Gastrocnemius medialis (tissue), 4 donors: Measurements from ENCODE around the gene CFHR4.

Source experiments
- CTCF ChIP-seq, 5 experiments: fragments of 450-650 bp in 3 of 5; fragments of 200-600 bp in 2 of 5; sonication (generic) in 2 of 5; IDR thresholded peaks in 4 of 5; conservative IDR thresholded peaks in 1 of 5; 1 replicate in 4 of 5; 2 replicates in 1 of 5; pipeline ENCODE4 v1.5.1; 2016 to 2019; ENCODE audit warnings: antibody characterized with exemption in 5 of 5, mild to moderate bottlenecking in 3 of 5, moderate library complexity in 3 of 5
- POLR2A ChIP-seq, 2 donors: fragments of 450-650 bp; IDR thresholded peaks; one replicate each; pipeline ENCODE4 v1.6.1; 2017; ENCODE audit warnings: antibody characterized with exemption in 2 of 2, mild to moderate bottlenecking in 2 of 2, moderate library complexity in 2 of 2

GRCh38 chr1:196875935-196876334 is 11.9 kb upstream of the CFHR4 start:
- TF ChIP-seq CTCF (IDR thresholded peaks at IDR 0.05 in 4 of 5, conservative IDR thresholded peaks at IDR 0.05 in 1 of 5) (no peak), POLR2A (IDR thresholded peaks at IDR 0.05) (no peak)
